Endothelial cell of umbilical vein (primary cell): ENCODE data around the gene C10orf105. TPM values are rescaled to one million over a fixed set of nuclear protein-coding genes. Genes with fewer than 3 reads are reported as not detected.

Source experiments
- BruUV-seq: library from RNA; stranded (reverse); fragments of 400-500 nt; replicated peaks from 2 replicates; lab custom pipeline; 2021; lab: Mats Ljungman, UMichigan
- CTCF ChIA-PET: fragments of 300-600, 350-600 bp; sonication (Branson Sonifier 250); formaldehyde crosslinking; loops from one replicate; lab custom pipeline; 2021; ENCODE audit warnings: antibody characterized with exemption, inconsistent platforms; lab: Charles Lee
- POLR2A ChIA-PET: fragments of 300-600, 350-600 bp; sonication (Branson Sonifier 250); formaldehyde crosslinking; loops from one replicate; lab custom pipeline; 2021; ENCODE audit warnings: antibody characterized with exemption, inconsistent platforms; lab: Charles Lee
- DNase-seq: peaks from one replicate; pipeline ENCODE4 v3.0.0-alpha.2; 2011; ENCODE audit warnings: low read depth, low spot score
- FAIRE-seq: peaks from 2 replicates; lab custom pipeline; 2011; peaks lifted over from hg19 to GRCh38; lab: Jason Lieb, UNC
- H2AFZ ChIP-seq: 2 replicates; pipeline ENCODE4 v1.6.0; 2012; ENCODE audit warnings: low read depth, low read length, control low read depth, inconsistent platforms
- H3K27ac ChIP-seq: 2 replicates; pipeline ENCODE4 v1.5.1; 2011; ENCODE audit warnings: low read depth, mild to moderate bottlenecking, control low read depth, low read length, moderate library complexity; ENCODE audit not compliant: insufficient read depth
- H3K27me3 ChIP-seq, 2 experiments: 2 replicates each; pipeline versions ENCODE4 v1.6.0 to v1.6.1; 2011; ENCODE audit warnings: low read length in 2 of 2, mixed read lengths in 1 of 2; ENCODE audit not compliant: control insufficient read depth in 2 of 2, insufficient read depth in 2 of 2
- H3K36me3 ChIP-seq, 2 experiments: 2 replicates in 1 of 2; 3 replicates in 1 of 2; pipeline ENCODE4 v1.5.1; 2011; ENCODE audit warnings: low read length in 2 of 2, mild to moderate bottlenecking in 1 of 2, moderate library complexity in 1 of 2; ENCODE audit not compliant: control insufficient read depth in 2 of 2, insufficient read depth in 2 of 2; ENCODE audit errors: extremely low read depth in 1 of 2
- H3K4me1 ChIP-seq: 3 replicates; pipeline ENCODE4 v1.5.1; 2011; ENCODE audit warnings: mild to moderate bottlenecking, low read length; ENCODE audit not compliant: control insufficient read depth, insufficient read depth; ENCODE audit errors: extremely low read depth
- H3K4me2 ChIP-seq: 2 replicates; pipeline ENCODE4 v1.6.1; 2011; ENCODE audit warnings: low read length, control low read depth, mixed read lengths; ENCODE audit not compliant: insufficient read depth
- H3K4me3 ChIP-seq, 3 experiments: fragments of 200-600 bp in 1 of 3; sonication (generic), shearing (Covaris generic) in 1 of 3; replicated peaks in 1 of 3; 2 replicates each; pipeline ENCODE4 v1.5.1; 2011 to 2016; ENCODE audit warnings: control low read depth in 3 of 3, low read length in 3 of 3, mild to moderate bottlenecking in 2 of 3, inconsistent platforms in 1 of 3, low read depth in 1 of 3, moderate library complexity in 1 of 3; ENCODE audit not compliant: insufficient read depth in 1 of 3
- H3K79me2 ChIP-seq: 2 replicates; pipeline ENCODE4 v1.6.0; 2012; ENCODE audit warnings: low read length, inconsistent platforms; ENCODE audit not compliant: control insufficient read depth, insufficient read depth
- H3K9ac ChIP-seq: replicated peaks from 2 replicates; pipeline ENCODE3; 2011; ENCODE audit warnings: low read length, control low read depth; ENCODE audit not compliant: insufficient read depth; ENCODE audit errors: extremely low read depth
- H3K9me1 ChIP-seq: replicated peaks from 3 replicates; pipeline ENCODE4 v1.6.0; 2011; ENCODE audit warnings: mild to moderate bottlenecking, low read length; ENCODE audit not compliant: control insufficient read depth, insufficient read depth; ENCODE audit errors: extremely low read depth
- H3K9me3 ChIP-seq: replicated peaks from 2 replicates; pipeline ENCODE4 v1.5.1; 2012; ENCODE audit warnings: low read length, inconsistent platforms; ENCODE audit not compliant: control insufficient read depth, insufficient read depth
- H4K20me1 ChIP-seq: replicated peaks from 2 replicates; pipeline ENCODE3; 2011; ENCODE audit warnings: mild to moderate bottlenecking, low read length; ENCODE audit not compliant: control insufficient read depth, insufficient read depth; ENCODE audit errors: extremely low read depth
- FOS ChIP-seq: IDR thresholded peaks from 2 replicates; pipeline ENCODE4 v1.6.1; 2011; ENCODE audit warnings: mild to moderate bottlenecking, low read length, moderate library complexity, borderline replicate concordance; ENCODE audit not compliant: insufficient read depth
- JUN ChIP-seq: IDR thresholded peaks from 2 replicates; pipeline ENCODE4 v1.6.1; 2011; ENCODE audit warnings: borderline replicate concordance, low read depth; ENCODE audit not compliant: insufficient read length, insufficient read depth
- POLR2AphosphoS5 ChIP-seq: IDR thresholded peaks from 2 replicates; pipeline ENCODE4 v1.6.1; 2012; ENCODE audit warnings: low read depth, mild to moderate bottlenecking, control low read depth, low read length, moderate library complexity; ENCODE audit not compliant: insufficient read depth
- dilution Hi-C: fragments of 300-500 bp; cut with MboI; formaldehyde crosslinking; loops from one replicate; pipeline ENCODE4 v1.15.0; 2019; ENCODE audit warnings: low sequenced_read_pairs; ENCODE audit not compliant: extremely low pct_ligation_motif_present
- intact Hi-C: fragments of 100-400 bp; cut with micrococcal nuclease; formaldehyde crosslinking; loops from one replicate; pipeline ENCODE4 v1.10.0; 2022
- polyA plus RNA-seq, 4 experiments: library from polyadenylated mRNA; depleted of rRNA in 3 of 4; stranded (reverse) in 3 of 4; unstranded in 1 of 4; fragments of >200 nt; gene quantifications; 2 replicates each; pipeline versions ENCODE4 v1.2.1 to v1.2.3, GENCODE V29; 2011 to 2012; ENCODE audit warnings: missing spikeins in 1 of 4
- total RNA-seq: library from RNA; stranded (reverse); gene quantifications from 2 replicates; pipeline ENCODE4 v1.2.3, GENCODE V29; 2021
- TF ChIP-seq, protein P1 (sequence below): IDR thresholded peaks from 2 replicates; pipeline ENCODE4 v1.6.1; 2011; ENCODE audit not compliant: insufficient read depth, insufficient read length

Gene C10orf105
- total and polyA plus RNA-seq, 2 donors (not counting 3 experiments of a cell fraction or from before 2014, with no cell fraction given), result not detected

DNA sequence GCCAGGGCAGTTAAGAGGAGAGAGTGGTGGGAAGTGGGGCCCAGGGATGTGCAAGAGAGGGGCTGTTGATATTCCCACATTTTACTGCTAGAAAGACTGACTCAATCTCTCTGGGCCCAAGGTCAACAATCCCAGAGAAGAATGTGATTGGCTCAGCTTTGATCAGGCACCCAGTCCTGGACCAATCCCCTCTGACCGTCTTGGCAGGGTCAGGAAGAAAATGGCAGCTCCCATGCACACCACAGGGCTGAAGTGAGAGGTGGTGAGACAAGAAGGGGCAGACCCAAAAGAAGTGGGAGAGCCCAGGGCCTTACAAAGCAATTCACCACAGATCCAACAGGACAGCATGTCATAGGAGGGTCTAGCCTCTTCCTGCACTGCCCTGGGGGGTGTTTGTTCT lies 3.3 kb upstream of the C10orf105 start:
- DNase-seq (no peak), FAIRE-seq (no peak)
- Histone ChIP-seq H3K9me1 (no peaks in the 10 kb centered on the region), H3K4me2 (no peak overlapping the region), H3K27ac (no peak overlapping the region), H3K9ac (no peak overlapping the region), H3K79me2 (no peaks in the 10 kb centered on the region), H2AFZ (no peak overlapping the region), H3K9me3 (no peaks in the 10 kb centered on the region), H3K27me3 (peaks cover 0 to 2% of the 10 kb centered on the region in 2 experiments), H3K4me1 (peaks cover 3% of the 10 kb centered on the region), H3K36me3 (no peaks in the 10 kb centered on the region), H3K4me3 (no peak overlapping the region), H4K20me1 (no peaks in the 10 kb centered on the region)
- intact Hi-C loops (loop anchor here (10.0 kb wide), 1 partner anchor 172 kb away; no protein-coding TSS in a partner anchor), dilution Hi-C loops (no loop called here)
- ChIA-PET CTCF (no interaction called here), POLR2A (no interaction called here)
- TF ChIP-seq POLR2AphosphoS5, result no peak
- no peak for TF ChIP-seq JUN
- TF ChIP-seq, protein P1, sequence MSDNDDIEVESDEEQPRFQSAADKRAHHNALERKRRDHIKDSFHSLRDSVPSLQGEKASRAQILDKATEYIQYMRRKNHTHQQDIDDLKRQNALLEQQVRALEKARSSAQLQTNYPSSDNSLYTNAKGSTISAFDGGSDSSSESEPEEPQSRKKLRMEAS, result no peak
- BruUV-seq, result no TSS peak

DNA sequence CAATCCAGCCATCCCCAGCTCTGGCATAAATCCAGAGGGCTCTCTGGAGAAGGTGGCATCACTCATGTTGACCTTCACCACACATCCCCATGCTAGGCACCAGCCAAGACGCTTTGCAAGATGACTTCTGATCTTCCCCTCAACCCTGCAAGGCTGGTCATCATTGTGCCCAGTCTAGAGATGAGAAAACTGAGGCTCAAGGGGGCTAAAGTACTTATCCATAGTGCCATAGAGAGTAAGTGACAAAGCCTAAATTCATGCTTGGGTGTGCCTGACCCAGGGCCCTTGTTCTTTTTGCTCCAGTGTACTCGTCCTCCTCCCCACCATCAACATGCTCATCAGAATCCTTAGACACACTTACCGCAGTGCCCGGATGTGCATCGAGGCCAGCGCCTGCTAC lies 1.7 kb upstream of the C10orf105 start:
- BruUV-seq, result no TSS peak

More for the DNA sequence above, 1.7 kb upstream of the C10orf105 start:
- no peaks in the 10 kb centered on the region for H3K79me2 ChIP-seq
- H3K36me3 ChIP-seq, result no peaks in the 10 kb centered on the region
- dilution Hi-C loops, result no loop called here
- H3K9me3 ChIP-seq, result no peaks in the 10 kb centered on the region
- TF ChIP-seq FOS, result no peak
- ChIA-PET POLR2A (no interaction called here), CTCF (interaction anchor here (1.8 kb wide), 1 partner anchor 52 kb away, joined by 6 read pairs; the partner anchor contains the start of gene VSIR)
- H3K27me3 ChIP-seq, result peaks cover 0 to 2% of the 10 kb centered on the region in 2 experiments
- no peak overlapping the region for H3K4me2 ChIP-seq
- H2AFZ ChIP-seq, result no peak overlapping the region
- no peak overlapping the region for H3K4me3 ChIP-seq
- no peaks in the 10 kb centered on the region for H4K20me1 ChIP-seq
- no peak for FAIRE-seq
- H3K27ac ChIP-seq, result no peak overlapping the region
- no peak for DNase-seq
- H3K9ac ChIP-seq, result no peak overlapping the region
- intact Hi-C loops, result loop anchor here (10.0 kb wide), 1 partner anchor 173 kb away; no protein-coding TSS in a partner anchor
- H3K4me1 ChIP-seq, result peaks cover 3% of the 10 kb centered on the region
- H3K9me1 ChIP-seq, result no peaks in the 10 kb centered on the region
